Epithelial cell of esophagus (primary cell): Measurements from ENCODE around the gene STUM.

Experiments used
- DNase-seq: peaks from one replicate; pipeline ENCODE4 v3.0.0; 2010; ENCODE audit warnings: low read depth
- H3K4me3 ChIP-seq: 2 replicates; pipeline ENCODE4 v1.5.1; 2011; ENCODE audit warnings: mild to moderate bottlenecking, low read length, control low read depth
- TF ChIP-seq, protein P1 (sequence below): IDR thresholded peaks from 2 replicates; pipeline ENCODE4 v1.5.1; 2011; ENCODE audit warnings: low read depth, mild to moderate bottlenecking, low read length, control low read depth, inconsistent platforms; ENCODE audit not compliant: insufficient read depth; ENCODE audit errors: missing control alignments

STUM gene

DNA sequence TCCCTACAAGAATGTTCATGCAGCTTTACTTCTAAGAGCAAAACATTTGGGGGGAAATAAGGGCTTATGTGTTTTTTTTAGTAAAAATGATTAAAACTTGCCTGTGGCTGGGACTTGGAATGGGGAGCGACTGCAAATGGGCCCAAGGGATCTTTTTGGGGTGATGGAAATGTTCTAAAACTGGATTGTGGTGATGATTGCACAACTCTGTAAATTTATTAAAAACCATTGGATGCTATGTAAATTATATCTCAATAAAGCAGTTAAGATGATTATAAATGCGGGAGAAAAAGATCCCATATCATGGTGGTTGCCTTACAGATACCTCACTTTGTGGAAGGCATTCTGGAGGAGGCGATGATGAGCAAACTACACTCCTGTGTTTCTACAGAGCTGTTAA lies 30.2 kb upstream of the STUM start:
- TF ChIP-seq, protein P1, sequence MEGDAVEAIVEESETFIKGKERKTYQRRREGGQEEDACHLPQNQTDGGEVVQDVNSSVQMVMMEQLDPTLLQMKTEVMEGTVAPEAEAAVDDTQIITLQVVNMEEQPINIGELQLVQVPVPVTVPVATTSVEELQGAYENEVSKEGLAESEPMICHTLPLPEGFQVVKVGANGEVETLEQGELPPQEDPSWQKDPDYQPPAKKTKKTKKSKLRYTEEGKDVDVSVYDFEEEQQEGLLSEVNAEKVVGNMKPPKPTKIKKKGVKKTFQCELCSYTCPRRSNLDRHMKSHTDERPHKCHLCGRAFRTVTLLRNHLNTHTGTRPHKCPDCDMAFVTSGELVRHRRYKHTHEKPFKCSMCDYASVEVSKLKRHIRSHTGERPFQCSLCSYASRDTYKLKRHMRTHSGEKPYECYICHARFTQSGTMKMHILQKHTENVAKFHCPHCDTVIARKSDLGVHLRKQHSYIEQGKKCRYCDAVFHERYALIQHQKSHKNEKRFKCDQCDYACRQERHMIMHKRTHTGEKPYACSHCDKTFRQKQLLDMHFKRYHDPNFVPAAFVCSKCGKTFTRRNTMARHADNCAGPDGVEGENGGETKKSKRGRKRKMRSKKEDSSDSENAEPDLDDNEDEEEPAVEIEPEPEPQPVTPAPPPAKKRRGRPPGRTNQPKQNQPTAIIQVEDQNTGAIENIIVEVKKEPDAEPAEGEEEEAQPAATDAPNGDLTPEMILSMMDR: no peak
- DNase-seq: no peak

DNA sequence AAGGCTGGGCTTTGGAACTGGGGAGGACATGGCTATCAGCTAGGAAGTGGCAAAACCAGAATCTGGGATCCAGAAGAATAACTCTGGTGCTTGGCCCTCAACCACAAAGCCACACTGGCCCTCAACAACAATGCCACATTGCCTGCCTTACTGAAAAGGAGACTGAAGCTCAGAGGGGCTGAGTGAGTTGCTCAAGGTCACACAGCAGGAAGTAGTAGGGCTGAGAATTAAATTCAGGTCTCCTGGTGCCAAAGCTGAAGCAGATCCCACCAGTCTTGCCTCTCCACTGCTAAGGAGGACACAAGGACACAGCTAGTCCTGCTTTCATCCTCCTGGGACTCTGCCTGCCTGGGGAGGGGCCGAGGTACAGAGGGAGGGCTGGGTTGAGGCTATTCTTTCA lies 29.4 kb upstream of the STUM start:
- no peak for DNase-seq
- no peak overlapping the region for H3K4me3 ChIP-seq
- TF ChIP-seq, protein P1: no peak

More for the DNA sequence above, 30.2 kb upstream of the STUM start:
- H3K4me3 ChIP-seq: no peak overlapping the region

DNA sequence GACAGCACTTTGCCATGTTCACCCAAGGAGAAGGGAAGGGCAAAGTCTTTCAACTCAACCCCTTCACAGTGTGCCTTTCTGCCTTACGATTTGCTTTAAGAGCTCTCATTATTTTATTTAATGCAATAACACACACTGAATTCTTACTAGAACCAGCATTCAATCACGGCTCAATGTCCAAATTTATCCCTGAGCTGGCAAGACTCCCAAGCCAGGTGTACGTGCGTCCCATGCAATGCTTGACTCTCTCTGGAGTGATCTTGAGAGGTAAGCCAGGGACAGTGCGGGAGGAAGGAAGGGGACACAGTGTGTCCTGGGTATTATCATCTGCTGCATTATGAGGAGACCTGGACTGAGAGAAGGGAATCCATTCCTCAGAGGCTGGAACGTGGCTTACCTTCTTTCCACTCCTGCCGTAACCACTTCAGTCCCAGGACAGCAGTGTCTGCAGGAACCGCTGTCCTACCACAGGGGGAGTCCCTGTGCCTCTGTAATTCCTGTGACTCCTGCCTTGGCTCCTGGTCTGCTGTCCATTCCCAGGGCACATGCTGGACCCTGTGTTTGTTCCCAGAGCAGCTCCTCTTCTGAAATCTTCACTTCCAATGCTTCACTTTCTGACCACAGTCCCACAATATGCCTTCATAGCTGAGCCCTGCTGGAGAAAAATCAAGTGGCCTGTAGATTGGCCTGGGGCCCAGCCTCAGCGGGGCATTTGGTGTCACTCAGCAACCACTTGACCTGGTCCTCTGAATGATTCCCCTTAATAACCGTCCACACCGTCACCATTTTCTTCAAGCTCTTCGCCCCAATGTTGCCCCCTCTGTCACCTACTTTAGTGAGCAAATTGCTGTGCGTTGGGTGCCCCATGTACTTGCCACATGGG lies 28.6 kb upstream of the STUM start:
- TF ChIP-seq, protein P1: no peak
- no peak overlapping the region for H3K4me3 ChIP-seq
- no peak for DNase-seq

DNA sequence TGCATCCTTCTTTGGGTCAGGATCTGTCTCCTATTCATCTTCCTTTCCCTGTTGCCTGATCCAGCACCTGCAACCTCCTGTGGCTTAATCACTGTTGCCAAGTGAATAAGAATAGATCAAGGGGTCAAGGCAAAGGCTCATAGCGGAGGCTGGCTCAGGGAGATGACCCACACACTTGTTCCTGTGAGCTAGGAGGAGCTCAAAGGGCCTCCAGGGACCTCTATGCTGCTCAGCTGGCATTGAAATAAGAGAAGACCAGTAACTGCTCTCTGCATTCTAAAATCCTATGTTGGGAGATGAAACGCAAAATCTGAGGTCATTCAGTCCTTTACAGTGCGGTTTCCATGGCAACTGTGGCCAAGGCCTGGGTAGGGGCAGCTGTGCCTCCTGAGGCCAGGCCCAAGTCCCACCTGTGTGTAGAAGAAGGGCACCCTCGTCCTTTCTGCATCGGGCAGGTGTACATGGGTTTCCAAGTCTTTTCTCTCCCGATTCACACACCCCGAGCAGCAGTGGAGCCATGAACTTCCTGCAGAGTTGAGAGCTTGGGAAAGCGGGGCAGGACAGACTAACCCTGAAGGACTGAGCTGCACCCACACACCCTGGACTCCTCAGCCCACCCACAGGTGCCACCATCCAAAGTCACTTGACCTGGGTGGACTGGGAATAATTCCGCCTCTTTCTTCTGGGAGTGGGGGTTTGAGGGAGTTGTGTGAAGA lies 27.8 kb upstream of the STUM start:
- no peak for DNase-seq
- TF ChIP-seq, protein P1: no peak
- H3K4me3 ChIP-seq: no peak overlapping the region

DNA sequence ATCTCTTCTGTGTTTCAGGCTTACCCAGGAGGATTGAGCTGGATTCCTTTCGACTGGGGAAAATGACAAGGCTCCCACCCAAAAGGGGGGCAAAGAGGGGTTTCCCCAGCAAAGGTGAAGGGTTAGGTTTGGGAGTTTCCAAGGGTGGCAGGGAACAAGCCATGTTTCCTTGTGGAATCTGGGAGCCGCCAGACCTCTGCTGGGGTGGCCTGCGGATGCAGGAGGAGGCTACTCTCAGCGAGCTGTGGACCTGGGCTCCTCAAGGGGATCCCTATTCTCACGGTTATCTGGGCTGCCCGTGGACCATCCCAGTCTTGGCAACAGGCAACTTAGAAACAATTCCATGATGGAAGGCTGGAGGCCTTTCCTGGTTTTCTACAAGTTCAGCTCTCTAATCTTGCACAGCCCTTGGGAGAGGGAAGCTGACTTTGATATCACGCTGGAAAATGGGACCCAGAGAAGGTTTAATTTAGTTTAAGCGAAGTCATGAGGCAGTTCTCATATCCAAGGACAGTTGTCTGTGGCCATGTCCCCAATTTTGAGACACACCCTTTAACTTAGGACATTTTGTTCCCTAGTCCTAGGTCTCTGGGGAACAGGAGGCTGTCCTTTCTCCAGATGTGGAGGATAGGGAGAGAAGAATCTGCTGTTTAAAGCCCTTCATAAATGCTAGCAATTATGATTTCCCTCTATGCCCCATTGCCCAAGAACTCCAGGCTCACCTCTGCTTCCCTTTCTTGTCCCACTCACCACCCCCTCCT lies 24.7 kb upstream of the STUM start:
- no peak for DNase-seq
- TF ChIP-seq, protein P1: no peak
- H3K4me3 ChIP-seq: no peak overlapping the region

DNA sequence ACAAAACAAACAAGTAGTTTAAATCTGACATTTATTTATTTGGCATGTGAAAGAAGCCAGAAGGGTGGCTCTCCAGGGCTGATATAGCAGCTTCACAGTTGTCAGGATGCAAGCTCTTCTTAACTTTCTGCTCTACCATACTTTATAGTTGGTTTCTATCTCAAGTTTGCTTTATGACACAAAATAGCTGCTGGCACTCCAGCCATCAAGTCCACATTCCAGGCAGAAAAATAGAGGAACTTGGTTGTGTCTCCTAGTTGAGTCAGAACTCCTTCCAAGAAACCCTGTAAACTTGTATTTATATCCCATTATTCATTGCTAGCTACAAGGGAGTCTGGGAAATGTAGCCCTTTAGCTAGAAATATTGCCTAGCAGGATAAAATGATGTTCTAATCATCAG lies 24.0 kb upstream of the STUM start:
- no peak overlapping the region for H3K4me3 ChIP-seq
- TF ChIP-seq, protein P1: no peak
- no peak for DNase-seq
